Measurements from ENCODE around the gene OPRL1. TPM values are rescaled to one million over a fixed set of nuclear protein-coding genes. Genes with fewer than 3 reads are reported as not detected.

Gene OPRL1
- polyA plus RNA-seq, 3 donors = 7.0 to 9.0 (median 8.8) TPM

DNA sequence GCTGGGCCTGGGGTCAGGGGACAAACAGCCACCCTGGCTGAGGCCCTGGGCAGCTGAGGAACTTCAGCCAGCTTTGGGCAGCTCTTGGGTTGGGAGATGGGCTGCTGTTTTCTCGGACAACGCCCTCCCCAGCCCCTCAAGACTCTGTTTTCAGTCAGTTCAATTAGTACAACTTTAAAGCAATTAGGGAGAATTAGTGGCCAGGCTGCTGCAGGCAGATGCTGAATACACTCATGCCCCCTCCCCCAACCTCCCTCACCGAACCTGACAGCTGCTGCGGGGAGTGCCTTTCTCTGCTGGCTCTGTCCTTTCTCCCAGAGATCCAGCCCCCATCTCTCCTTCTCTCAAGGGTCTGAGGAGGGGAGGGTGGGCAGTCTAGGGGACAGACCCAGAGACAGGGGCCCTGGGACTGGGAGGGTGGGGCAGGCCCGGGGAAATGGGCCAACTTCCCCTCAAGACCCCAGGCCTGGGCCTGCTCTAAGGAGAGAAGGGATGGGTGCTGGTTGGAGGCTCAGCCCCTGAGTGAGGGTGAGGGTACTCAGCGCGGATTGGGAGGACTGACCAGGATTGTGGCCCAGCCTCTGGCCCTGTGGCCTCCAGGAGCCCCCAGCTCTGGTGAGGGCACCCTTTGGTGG, 66.5 kb downstream of the OPRL1 start:
- H3K9me3 Mint-ChIP-seq = peaks cover 19 to 34% (median 21%) of the 10 kb centered on the region in 7 donors
- no peaks in the 10 kb centered on the region for H3K36me3 Mint-ChIP-seq
- Histone ChIP-seq H3K4me1 (ENCODE audit: control insufficient read depth in 1 of 2, insufficient read depth in 2 of 2, low read length in 2 of 2) (no peaks in the 10 kb centered on the region), H3K9me3 (replicated peaks in 1 of 2; ENCODE audit: control insufficient read depth in 1 of 2, insufficient read depth in 1 of 2, low read length in 2 of 2) (peaks cover 26 to 34% of the 10 kb centered on the region in 2 donors), H3K27ac (ENCODE audit: low read depth in 1 of 2, low read length in 2 of 2) (no peak overlapping the region), H3K27me3 (ENCODE audit: control insufficient read depth in 2 of 2, insufficient read depth in 2 of 2, low read length in 2 of 2) (no peaks in the 10 kb centered on the region), H2AFZ (ENCODE audit: insufficient read depth, low read depth, low read length, poor library complexity, severe bottlenecking) (no peak overlapping the region), H3K79me2 (ENCODE audit: insufficient read depth, low read length) (no peaks in the 10 kb centered on the region), H3K36me3 (replicated peaks in 1 of 2; ENCODE audit: control insufficient read depth in 1 of 2, insufficient read depth in 2 of 2, low read length in 2 of 2) (no peaks in the 10 kb centered on the region), H4K20me1 (ENCODE audit: insufficient read depth, low read length) (no peaks in the 10 kb centered on the region), H3K4me2 (replicated peaks; ENCODE audit: extremely low read depth, low read length, poor library complexity, severe bottlenecking) (no peak overlapping the region), H3K4me3 (replicated peaks in 1 of 3; ENCODE audit: low read depth in 2 of 3, low read length in 3 of 3) (no peak overlapping the region), H3K9ac (ENCODE audit: insufficient read depth, low read length, poor library complexity, severe bottlenecking) (no peak overlapping the region)
- peaks cover 5 to 8% (median 7%) of the 10 kb centered on the region in 3 donors for H3K27me3 Mint-ChIP-seq (ENCODE audit: low read depth in 3 of 3)
- no peak for DNase-seq
- intact Hi-C loops (cut with micrococcal nuclease) = no loop called here
- no peaks in the 10 kb centered on the region for H3K4me1 Mint-ChIP-seq
- TF ChIP-seq CTCF (IDR thresholded peaks at IDR 0.05) = no peak
- no peak overlapping the region for H3K27ac Mint-ChIP-seq
- H3K4me3 Mint-ChIP-seq = no peak overlapping the region
- 100% methylated on average over 2 of the region's 7 CpGs for WGBS (ENCODE audit: insufficient coverage)

DNA sequence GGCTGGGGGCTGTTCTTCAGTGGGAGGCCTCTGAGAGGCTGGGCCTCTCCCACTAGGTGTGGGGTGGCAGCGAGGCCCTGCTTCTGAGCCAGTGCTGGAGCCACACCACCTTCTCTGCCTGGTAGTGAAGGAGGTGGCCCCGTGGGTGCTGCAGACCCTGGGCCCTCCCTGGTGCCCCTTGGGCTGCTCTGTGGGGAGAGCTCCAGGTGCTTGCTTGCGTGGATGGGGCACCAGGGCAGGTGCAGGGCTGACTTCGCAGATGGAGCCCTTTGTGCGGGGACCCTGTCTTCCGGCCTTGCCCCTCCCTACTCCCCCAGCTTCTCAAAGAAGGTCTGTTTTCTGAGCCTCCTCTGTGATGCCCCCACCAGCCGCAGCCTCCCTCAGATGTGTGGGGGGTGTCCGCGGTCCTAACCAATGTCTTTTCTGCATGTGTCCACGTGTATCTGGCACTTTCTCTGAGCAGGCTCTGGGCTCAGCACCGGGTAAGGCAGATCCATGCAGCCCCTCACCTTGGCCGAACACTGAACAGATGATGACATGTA, 67.1 kb downstream of the OPRL1 start:
- Mint-ChIP-seq H3K36me3 (no peaks in the 10 kb centered on the region), H3K9me3 (peaks cover 19 to 34% (median 21%) of the 10 kb centered on the region in 7 donors), H3K27ac (peak overlapping the region in 1 of 7 donors; percentile 51), H3K27me3 (ENCODE audit: low read depth in 3 of 3) (peaks cover 4 to 6% (median 4%) of the 10 kb centered on the region in 3 donors), H3K4me1 (no peaks in the 10 kb centered on the region), H3K4me3 (no peak overlapping the region)
- Histone ChIP-seq H4K20me1 (ENCODE audit: insufficient read depth, low read length) (no peaks in the 10 kb centered on the region), H2AFZ (ENCODE audit: insufficient read depth, low read depth, low read length, poor library complexity, severe bottlenecking) (no peak overlapping the region), H3K27me3 (ENCODE audit: control insufficient read depth in 2 of 2, insufficient read depth in 2 of 2, low read length in 2 of 2) (no peaks in the 10 kb centered on the region), H3K4me2 (replicated peaks; ENCODE audit: extremely low read depth, low read length, poor library complexity, severe bottlenecking) (no peak overlapping the region), H3K4me1 (ENCODE audit: control insufficient read depth in 1 of 2, insufficient read depth in 2 of 2, low read length in 2 of 2) (no peaks in the 10 kb centered on the region), H3K9ac (ENCODE audit: insufficient read depth, low read length, poor library complexity, severe bottlenecking) (no peak overlapping the region), H3K9me3 (replicated peaks in 1 of 2; ENCODE audit: control insufficient read depth in 1 of 2, insufficient read depth in 1 of 2, low read length in 2 of 2) (peaks cover 26 to 34% of the 10 kb centered on the region in 2 donors), H3K4me3 (replicated peaks in 1 of 3; ENCODE audit: low read depth in 2 of 3, low read length in 3 of 3) (no peak overlapping the region), H3K27ac (ENCODE audit: low read depth in 1 of 2, low read length in 2 of 2) (no peak overlapping the region), H3K36me3 (replicated peaks in 1 of 2; ENCODE audit: control insufficient read depth in 1 of 2, insufficient read depth in 2 of 2, low read length in 2 of 2) (no peaks in the 10 kb centered on the region), H3K79me2 (ENCODE audit: insufficient read depth, low read length) (no peaks in the 10 kb centered on the region)
- intact Hi-C loops (cut with micrococcal nuclease) = no loop called here
- TF ChIP-seq CTCF (IDR thresholded peaks at IDR 0.05) = no peak
- 97% methylated on average over 8 of the region's 12 CpGs for WGBS (ENCODE audit: insufficient coverage)
- DNase-seq = no peak

All from CD14-positive monocyte (primary cell).